Smooth muscle cell (in vitro differentiated cells): Measurements from ENCODE around the gene GSE1. TPM values are rescaled to one million over a fixed set of nuclear protein-coding genes. Genes with fewer than 3 reads are reported as not detected.

Experiments used
- DNase-seq: peaks from one replicate; lab custom pipeline; 2025; ENCODE audit not compliant: unreplicated experiment; lab: John Stamatoyannopoulos, UW
- H2AFZ ChIP-seq: fragments of 200-600 bp; sonication (generic); 2 replicates; pipeline ENCODE4 v1.6.0; 2016; ENCODE audit warnings: antibody characterized with exemption, low read depth, mild to moderate bottlenecking
- H3F3A ChIP-seq: fragments of 200-600 bp; sonication (generic); 2 replicates; pipeline ENCODE4 v1.6.0; 2017; ENCODE audit warnings: antibody characterized with exemption, low read depth
- H3K27ac ChIP-seq: fragments of 200-600 bp; sonication (generic); 2 replicates; pipeline ENCODE4 v1.5.1; 2016; ENCODE audit warnings: low read depth, mild to moderate bottlenecking
- H3K27me3 ChIP-seq: fragments of 200-600 bp; sonication (generic); 2 replicates; pipeline ENCODE4 v1.6.1; 2016; ENCODE audit warnings: low read depth, mild to moderate bottlenecking
- H3K36me3 ChIP-seq: fragments of 200-600 bp; sonication (generic); 2 replicates; pipeline ENCODE4 v1.5.1; 2016; ENCODE audit warnings: low read depth
- H3K4me1 ChIP-seq: fragments of 200-600 bp; sonication (generic); 2 replicates; pipeline ENCODE4 v1.5.1; 2016; ENCODE audit warnings: low read depth
- H3K4me2 ChIP-seq: fragments of 200-600 bp; sonication (generic); 2 replicates; pipeline ENCODE4 v1.6.0; 2016; ENCODE audit warnings: mild to moderate bottlenecking
- H3K4me3 ChIP-seq: fragments of 200-600 bp; sonication (generic); 2 replicates; pipeline ENCODE4 v1.5.1; 2016; ENCODE audit warnings: mild to moderate bottlenecking
- H3K79me2 ChIP-seq: fragments of 200-600 bp; sonication (generic); 2 replicates; pipeline ENCODE4 v1.6.0; 2016; ENCODE audit warnings: low read depth, mild to moderate bottlenecking
- H3K9ac ChIP-seq: fragments of 200-600 bp; sonication (generic); 2 replicates; pipeline ENCODE4 v1.6.0; 2016; ENCODE audit warnings: low read depth
- H3K9me3 ChIP-seq: fragments of 200-600 bp; sonication (generic); replicated peaks from 2 replicates; pipeline ENCODE4 v1.5.1; 2016; ENCODE audit warnings: low read depth
- H4K20me1 ChIP-seq: fragments of 200-600 bp; sonication (generic); 2 replicates; pipeline ENCODE4 v1.6.0; 2016; ENCODE audit warnings: low read depth
- WGBS: methylation state at CpG from one replicate; pipeline ENCODE4 v1.1.7; 2016; ENCODE audit warnings: low lambda C conversion rate; 5-methylcytosine and 5-hydroxymethylcytosine counted together
- polyA plus RNA-seq: library from polyadenylated mRNA; unstranded; fragments of >200 nt; fragmentation: Nextera tagmentation; extraction: Ambion mirVana; gene quantifications from 2 replicates; pipeline ENCODE4 v1.2.1, GENCODE V29; 2016
- total RNA-seq: library from RNA; depleted of rRNA; stranded (reverse); fragments of >200 nt; gene quantifications from 2 replicates; pipeline ENCODE4 v1.2.3, GENCODE V29; 2014
- TF ChIP-seq, protein P1 (sequence below): fragments of 200-600 bp; sonication (generic); IDR thresholded peaks from 2 replicates; pipeline ENCODE4 v1.5.1; 2017; ENCODE audit warnings: borderline replicate concordance, mild to moderate bottlenecking, antibody characterized with exemption; ENCODE audit not compliant: insufficient read depth, poor library complexity, severe bottlenecking

GSE1 gene
- total and polyA plus RNA-seq, 2 experiments from 2014 or later, result 13.6 to 27.7 TPM

DNA sequence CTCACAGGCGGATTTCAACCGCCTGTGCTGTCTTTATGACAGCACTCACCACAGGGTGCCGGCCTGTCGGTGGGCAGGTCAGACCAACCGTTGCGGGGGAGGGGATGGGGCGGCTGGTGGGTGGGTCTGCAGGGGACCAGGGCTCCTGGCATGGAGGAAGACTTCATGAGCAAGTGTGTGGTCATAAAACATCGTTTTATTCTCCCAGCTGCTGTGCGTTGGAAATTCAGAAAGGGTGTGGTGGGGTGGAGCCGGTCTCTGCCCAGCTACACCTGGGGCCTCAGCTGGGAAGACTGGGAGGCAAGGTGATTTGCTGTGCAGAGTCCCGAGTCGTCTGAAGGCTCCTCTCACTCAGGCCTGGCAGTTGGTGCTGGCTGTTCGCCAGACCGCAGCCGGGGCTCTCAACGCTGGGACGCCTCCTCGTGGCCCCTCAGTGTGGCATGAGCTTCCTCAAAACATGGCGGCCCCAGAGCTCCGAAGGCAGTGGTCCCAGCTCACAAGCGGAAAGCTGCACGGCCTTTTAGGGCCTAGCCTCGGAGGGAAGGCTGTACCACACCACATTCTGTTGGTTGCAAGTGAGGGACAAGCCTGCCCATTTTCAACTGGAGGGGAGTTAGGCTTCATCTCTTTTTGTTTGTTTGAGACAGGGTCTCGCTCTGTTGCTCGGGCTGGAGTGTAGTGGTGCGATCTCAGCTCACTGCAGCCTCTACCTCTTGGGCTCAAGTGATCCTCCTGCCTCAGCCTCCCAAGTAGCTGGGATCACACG, 45.8 kb upstream of the GSE1 start:
- no peaks in the 10 kb centered on the region for H3K9me3 ChIP-seq
- H3K9ac ChIP-seq, result no peak overlapping the region
- peaks cover 7% of the 10 kb centered on the region for H3K4me1 ChIP-seq
- peaks cover 70% of the 10 kb centered on the region for H3K79me2 ChIP-seq
- peaks cover 96% of the 10 kb centered on the region for H4K20me1 ChIP-seq
- H3K27ac ChIP-seq, result no peak overlapping the region
- WGBS, result 88% methylated on average over 20 of the region's 27 CpGs
- H3K27me3 ChIP-seq, result no peaks in the 10 kb centered on the region
- no peak overlapping the region for H3K4me3 ChIP-seq
- no peak for DNase-seq
- no peak overlapping the region for H2AFZ ChIP-seq
- H3K36me3 ChIP-seq, result no peaks in the 10 kb centered on the region
- H3F3A ChIP-seq, result no peaks in the 10 kb centered on the region
- H3K4me2 ChIP-seq, result no peak overlapping the region
- TF ChIP-seq, protein P1, sequence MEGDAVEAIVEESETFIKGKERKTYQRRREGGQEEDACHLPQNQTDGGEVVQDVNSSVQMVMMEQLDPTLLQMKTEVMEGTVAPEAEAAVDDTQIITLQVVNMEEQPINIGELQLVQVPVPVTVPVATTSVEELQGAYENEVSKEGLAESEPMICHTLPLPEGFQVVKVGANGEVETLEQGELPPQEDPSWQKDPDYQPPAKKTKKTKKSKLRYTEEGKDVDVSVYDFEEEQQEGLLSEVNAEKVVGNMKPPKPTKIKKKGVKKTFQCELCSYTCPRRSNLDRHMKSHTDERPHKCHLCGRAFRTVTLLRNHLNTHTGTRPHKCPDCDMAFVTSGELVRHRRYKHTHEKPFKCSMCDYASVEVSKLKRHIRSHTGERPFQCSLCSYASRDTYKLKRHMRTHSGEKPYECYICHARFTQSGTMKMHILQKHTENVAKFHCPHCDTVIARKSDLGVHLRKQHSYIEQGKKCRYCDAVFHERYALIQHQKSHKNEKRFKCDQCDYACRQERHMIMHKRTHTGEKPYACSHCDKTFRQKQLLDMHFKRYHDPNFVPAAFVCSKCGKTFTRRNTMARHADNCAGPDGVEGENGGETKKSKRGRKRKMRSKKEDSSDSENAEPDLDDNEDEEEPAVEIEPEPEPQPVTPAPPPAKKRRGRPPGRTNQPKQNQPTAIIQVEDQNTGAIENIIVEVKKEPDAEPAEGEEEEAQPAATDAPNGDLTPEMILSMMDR, result no peak

DNA sequence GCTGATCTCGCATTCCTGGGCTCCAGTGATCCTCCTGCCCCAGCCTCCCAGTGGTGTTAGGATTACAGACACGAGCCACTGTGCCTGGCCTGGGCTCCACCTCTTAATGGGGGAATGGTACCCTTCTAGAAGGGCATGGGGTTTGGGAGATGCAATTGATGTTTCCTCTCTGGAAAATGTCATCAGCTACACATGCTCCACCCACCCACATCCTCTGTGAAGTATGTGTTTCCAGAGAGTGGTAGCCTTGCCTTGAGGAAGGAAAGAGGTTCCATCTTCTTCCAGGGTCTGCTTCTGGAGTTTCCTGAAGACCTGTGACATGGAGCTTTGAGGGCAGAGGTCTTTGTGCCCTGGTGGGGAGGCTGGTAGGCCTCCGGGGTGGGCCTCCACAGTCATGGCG, 45.2 kb upstream of the GSE1 start:
- DNase-seq, result no peak
- no peaks in the 10 kb centered on the region for H3F3A ChIP-seq
- H3K36me3 ChIP-seq, result no peaks in the 10 kb centered on the region
- no peak overlapping the region for H3K4me3 ChIP-seq
- H2AFZ ChIP-seq, result no peak overlapping the region
- no peak overlapping the region for H3K9ac ChIP-seq
- peaks cover 96% of the 10 kb centered on the region for H4K20me1 ChIP-seq
- H3K4me1 ChIP-seq, result peaks cover 7% of the 10 kb centered on the region
- no peak overlapping the region for H3K4me2 ChIP-seq
- no peak overlapping the region for H3K27ac ChIP-seq
- 91% methylated on average over 4 of the region's 4 CpGs for WGBS
- peaks cover 66% of the 10 kb centered on the region for H3K79me2 ChIP-seq
- no peaks in the 10 kb centered on the region for H3K9me3 ChIP-seq
- H3K27me3 ChIP-seq, result no peaks in the 10 kb centered on the region
- TF ChIP-seq, protein P1, result no peak

DNA sequence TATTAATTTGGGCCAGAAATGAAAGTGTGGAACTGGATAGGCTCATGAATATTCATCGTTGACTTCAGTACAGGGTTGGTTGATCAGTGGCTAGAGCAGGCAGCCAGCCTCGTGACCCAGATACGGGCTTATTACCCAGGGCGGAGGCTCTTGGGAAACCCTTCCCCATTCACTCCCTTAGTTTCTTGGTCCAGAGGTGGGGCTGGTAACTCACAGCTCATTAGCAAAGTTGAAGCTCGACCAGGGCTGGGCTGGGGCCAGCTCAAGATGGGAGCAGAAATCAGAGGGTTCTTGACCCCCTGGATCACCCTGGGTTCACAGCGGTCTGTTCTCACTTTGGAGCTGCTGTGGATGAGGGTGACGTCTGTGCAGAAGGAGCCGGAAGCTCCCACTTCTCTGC, 44.6 kb upstream of the GSE1 start:
- Histone ChIP-seq H3F3A (peaks cover 3% of the 10 kb centered on the region), H4K20me1 (peaks cover 96% of the 10 kb centered on the region), H3K79me2 (peaks cover 61% of the 10 kb centered on the region), H2AFZ (no peak overlapping the region), H3K4me3 (no peak overlapping the region), H3K9me3 (no peaks in the 10 kb centered on the region), H3K27ac (no peak overlapping the region), H3K27me3 (no peaks in the 10 kb centered on the region), H3K4me1 (peaks cover 8% of the 10 kb centered on the region), H3K36me3 (no peaks in the 10 kb centered on the region), H3K9ac (no peak overlapping the region), H3K4me2 (no peak overlapping the region)
- DNase-seq, result no peak
- 94% methylated on average over 8 of the region's 8 CpGs for WGBS
- TF ChIP-seq, protein P1, result no peak
